OCI-LY1 (cell line): ENCODE results near the gene NUMBL.

ENCODE experiments used
- CTCF ChIP-seq: fragments of 200-600 bp; sonication (generic), shearing (Covaris generic); IDR thresholded peaks from 2 replicates; pipeline ENCODE4 v1.5.1; 2017; ENCODE audit warnings: mild to moderate bottlenecking, antibody characterized with exemption, low read length, moderate library complexity, mixed read lengths
- EZH2 ChIP-seq: fragments of 200-600 bp; sonication (generic), shearing (Covaris generic); IDR thresholded peaks from 2 replicates; pipeline ENCODE4 v1.8.0; 2017; ENCODE audit warnings: borderline replicate concordance, mixed run types, mild to moderate bottlenecking, antibody characterized with exemption, low read length, moderate library complexity, mixed read lengths

- no peak for TF ChIP-seq CTCF
- no peak for TF ChIP-seq EZH2
These were observed 16.2 kb downstream of the NUMBL start for GRCh38 chr19:40674291-40674690.
